ENCODE measurements around the gene LAPTM5. TPM values are rescaled to one million over a fixed set of nuclear protein-coding genes. Genes with fewer than 3 reads are reported as not detected.
A peak's percentile ranks its signal among the peaks of the same experiment; 100 is the strongest.

LAPTM5 gene
- total and polyA plus RNA-seq, 10 of the 15 experiments (the other 5 are each of a cell fraction or from before 2014, with no cell fraction given) = 24.1 to 1,034 (median 687) TPM

GRCh38 chr1:30756545-30757351, 826 bp downstream of the LAPTM5 start (continued):
- TF ChIP-seq, protein P1, sequence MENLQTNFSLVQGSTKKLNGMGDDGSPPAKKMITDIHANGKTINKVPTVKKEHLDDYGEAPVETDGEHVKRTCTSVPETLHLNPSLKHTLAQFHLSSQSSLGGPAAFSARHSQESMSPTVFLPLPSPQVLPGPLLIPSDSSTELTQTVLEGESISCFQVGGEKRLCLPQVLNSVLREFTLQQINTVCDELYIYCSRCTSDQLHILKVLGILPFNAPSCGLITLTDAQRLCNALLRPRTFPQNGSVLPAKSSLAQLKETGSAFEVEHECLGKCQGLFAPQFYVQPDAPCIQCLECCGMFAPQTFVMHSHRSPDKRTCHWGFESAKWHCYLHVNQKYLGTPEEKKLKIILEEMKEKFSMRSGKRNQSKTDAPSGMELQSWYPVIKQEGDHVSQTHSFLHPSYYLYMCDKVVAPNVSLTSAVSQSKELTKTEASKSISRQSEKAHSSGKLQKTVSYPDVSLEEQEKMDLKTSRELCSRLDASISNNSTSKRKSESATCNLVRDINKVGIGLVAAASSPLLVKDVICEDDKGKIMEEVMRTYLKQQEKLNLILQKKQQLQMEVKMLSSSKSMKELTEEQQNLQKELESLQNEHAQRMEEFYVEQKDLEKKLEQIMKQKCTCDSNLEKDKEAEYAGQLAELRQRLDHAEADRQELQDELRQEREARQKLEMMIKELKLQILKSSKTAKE (IDR thresholded peaks at IDR 0.05; ENCODE audit: low read depth, poor library complexity, severe bottlenecking) = peak; percentile 42
- TF ChIP-seq CBX3 (IDR thresholded peaks at IDR 0.05; ENCODE audit: borderline replicate concordance, low read depth) (no peak), HSF1 (IDR thresholded peaks at IDR 0.05; ENCODE audit: low read depth, low read length) (no peak), MEF2B (IDR thresholded peaks at IDR 0.05; ENCODE audit: partially characterized antibody, poor library complexity, severe bottlenecking) (peak; percentile 47), RB1 (IDR thresholded peaks at IDR 0.05; ENCODE audit: borderline replicate concordance) (no peak), EED (IDR thresholded peaks at IDR 0.05; ENCODE audit: low read depth) (peak; percentile 94), EGR1 (IDR thresholded peaks at IDR 0.05; ENCODE audit: borderline replicate concordance in 1 of 2, low read depth in 2 of 2, low read length in 2 of 2) (no peak), USF2 (IDR thresholded peaks at IDR 0.05; ENCODE audit: borderline replicate concordance, low read depth, low read length) (no peak), DPF2 (IDR thresholded peaks at IDR 0.05) (peak; percentile 94), BRCA1 (IDR thresholded peaks at IDR 0.05; ENCODE audit: low read depth, low read length) (no peak), LARP7 (IDR thresholded peaks at IDR 0.05) (peak; percentile 10; the same call in 1 of the 2 replicates), RFX5 (IDR thresholded peaks at IDR 0.05; ENCODE audit: low read depth, low read length) (no peak), CREB1 (IDR thresholded peaks at IDR 0.05; ENCODE audit: low read depth) (no peak), SPI1 (IDR thresholded peaks at IDR 0.05; ENCODE audit: borderline replicate concordance, insufficient read depth, low read depth, low read length) (peak; percentile 87), TARDBP (IDR thresholded peaks at IDR 0.05; ENCODE audit: borderline replicate concordance) (peak; percentile 39; the same call in 1 of the 2 replicates), MEF2A (IDR thresholded peaks at IDR 0.05; ENCODE audit: insufficient read depth, low read depth, low read length) (peak; percentile 56; the same call in 1 of the 2 replicates), KAT2A (conservative IDR thresholded peaks at IDR 0.05; ENCODE audit: control insufficient read depth, low read depth, low read length) (no peak), RELA (IDR thresholded peaks at IDR 0.05; ENCODE audit: borderline replicate concordance, partially characterized antibody) (no peak), RAD21 (IDR thresholded peaks at IDR 0.05; ENCODE audit: insufficient read depth, low read depth, low read length) (no peak), MYB (IDR thresholded peaks at IDR 0.05; ENCODE audit: borderline replicate concordance, low read depth, low read length) (no peak)
- TF ChIP-seq, protein P2, sequence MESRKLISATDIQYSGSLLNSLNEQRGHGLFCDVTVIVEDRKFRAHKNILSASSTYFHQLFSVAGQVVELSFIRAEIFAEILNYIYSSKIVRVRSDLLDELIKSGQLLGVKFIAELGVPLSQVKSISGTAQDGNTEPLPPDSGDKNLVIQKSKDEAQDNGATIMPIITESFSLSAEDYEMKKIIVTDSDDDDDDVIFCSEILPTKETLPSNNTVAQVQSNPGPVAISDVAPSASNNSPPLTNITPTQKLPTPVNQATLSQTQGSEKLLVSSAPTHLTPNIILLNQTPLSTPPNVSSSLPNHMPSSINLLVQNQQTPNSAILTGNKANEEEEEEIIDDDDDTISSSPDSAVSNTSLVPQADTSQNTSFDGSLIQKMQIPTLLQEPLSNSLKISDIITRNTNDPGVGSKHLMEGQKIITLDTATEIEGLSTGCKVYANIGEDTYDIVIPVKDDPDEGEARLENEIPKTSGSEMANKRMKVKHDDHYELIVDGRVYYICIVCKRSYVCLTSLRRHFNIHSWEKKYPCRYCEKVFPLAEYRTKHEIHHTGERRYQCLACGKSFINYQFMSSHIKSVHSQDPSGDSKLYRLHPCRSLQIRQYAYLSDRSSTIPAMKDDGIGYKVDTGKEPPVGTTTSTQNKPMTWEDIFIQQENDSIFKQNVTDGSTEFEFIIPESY (IDR thresholded peaks at IDR 0.05) = no peak
- TF ChIP-seq, protein P3, sequence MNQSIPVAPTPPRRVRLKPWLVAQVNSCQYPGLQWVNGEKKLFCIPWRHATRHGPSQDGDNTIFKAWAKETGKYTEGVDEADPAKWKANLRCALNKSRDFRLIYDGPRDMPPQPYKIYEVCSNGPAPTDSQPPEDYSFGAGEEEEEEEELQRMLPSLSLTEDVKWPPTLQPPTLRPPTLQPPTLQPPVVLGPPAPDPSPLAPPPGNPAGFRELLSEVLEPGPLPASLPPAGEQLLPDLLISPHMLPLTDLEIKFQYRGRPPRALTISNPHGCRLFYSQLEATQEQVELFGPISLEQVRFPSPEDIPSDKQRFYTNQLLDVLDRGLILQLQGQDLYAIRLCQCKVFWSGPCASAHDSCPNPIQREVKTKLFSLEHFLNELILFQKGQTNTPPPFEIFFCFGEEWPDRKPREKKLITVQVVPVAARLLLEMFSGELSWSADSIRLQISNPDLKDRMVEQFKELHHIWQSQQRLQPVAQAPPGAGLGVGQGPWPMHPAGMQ (IDR thresholded peaks at IDR 0.05; ENCODE audit: borderline replicate concordance) = no peak

All from GM12878 (cell line).